A673 (cell line): Measurements from ENCODE around the gene EIF3L. TPM values are rescaled to one million over a fixed set of nuclear protein-coding genes. Genes with fewer than 3 reads are reported as not detected.

ENCODE experiments used
- BruUV-seq: library from RNA; stranded (reverse); fragments of 400-500 nt; replicated peaks from 2 replicates; lab custom pipeline; 2021; lab: Mats Ljungman, UMichigan
- CTCF ChIA-PET: fragments of 300-600 bp; sonication (Branson Sonifier 250); formaldehyde crosslinking; loops from one replicate; lab custom pipeline; 2022; ENCODE audit warnings: antibody characterized with exemption; lab: Charles Lee
- POLR2A ChIA-PET: fragments of 300-600 bp; sonication (Branson Sonifier 250); formaldehyde crosslinking; loops from one replicate; lab custom pipeline; 2022; ENCODE audit warnings: antibody characterized with exemption; ENCODE audit not compliant: low non-redundant PET; lab: Charles Lee
- DNase-seq: peaks from one replicate; pipeline ENCODE4 v3.0.0-alpha.2; 2015; ENCODE audit warnings: low spot score
- H3K27ac ChIP-seq: fragments of 200-600 bp; sonication (generic); 2 replicates; pipeline ENCODE4 v1.5.1; 2016; ENCODE audit warnings: mixed run types, low read depth, mild to moderate bottlenecking, mixed read lengths, antibody characterized with exemption, low read length; ENCODE audit not compliant: poor library complexity, severe bottlenecking
- H3K27me3 ChIP-seq: fragments of 200-600 bp; sonication (generic); replicated peaks from 2 replicates; pipeline ENCODE4 v1.6.1; 2017; ENCODE audit warnings: mixed run types, low read depth, mild to moderate bottlenecking, mixed read lengths, antibody characterized with exemption, low read length; ENCODE audit not compliant: insufficient read depth, poor library complexity
- H3K36me3 ChIP-seq: fragments of 200-600 bp; sonication (generic); 2 replicates; pipeline ENCODE4 v1.6.1; 2016; ENCODE audit warnings: mixed run types, mild to moderate bottlenecking, mixed read lengths, antibody characterized with exemption, low read length; ENCODE audit not compliant: insufficient read depth, poor library complexity, severe bottlenecking
- H3K4me1 ChIP-seq: fragments of 200-600 bp; sonication (generic); 2 replicates; pipeline ENCODE4 v1.6.1; 2017; ENCODE audit warnings: mixed run types, mild to moderate bottlenecking, mixed read lengths, antibody characterized with exemption, low read length; ENCODE audit not compliant: insufficient read depth, poor library complexity, severe bottlenecking
- H3K4me3 ChIP-seq: fragments of 200-600 bp; sonication (generic); 2 replicates; pipeline ENCODE4 v1.5.1; 2016; ENCODE audit warnings: low read depth, mixed run types, mild to moderate bottlenecking, mixed read lengths, low read length; ENCODE audit not compliant: poor library complexity, severe bottlenecking
- H3K9me3 ChIP-seq: fragments of 200-600 bp; sonication (generic); 2 replicates; pipeline ENCODE4 v1.6.1; 2016; ENCODE audit warnings: mixed run types, low read depth, mild to moderate bottlenecking, mixed read lengths, antibody characterized with exemption, low read length; ENCODE audit not compliant: poor library complexity, severe bottlenecking
- EZH2 ChIP-seq: fragments of 200-600 bp; sonication (generic); IDR thresholded peaks from 2 replicates; pipeline ENCODE4 v1.6.1; 2017; ENCODE audit warnings: borderline replicate concordance, low read depth, mild to moderate bottlenecking, mixed read lengths, antibody characterized with exemption, low read length; ENCODE audit not compliant: poor library complexity, severe bottlenecking
- intact Hi-C: fragments of 100-400 bp; cut with micrococcal nuclease; formaldehyde crosslinking; loops from one replicate; pipeline ENCODE4 v1.10.0; 2022; ENCODE audit not compliant: unreplicated experiment
- total RNA-seq: library from RNA; stranded (reverse); gene quantifications from 2 replicates; pipeline ENCODE4 v1.2.3, GENCODE V29; 2021
- TF ChIP-seq, protein P1 (sequence below): fragments of 300-800, 200-600 bp; sonication (generic); conservative IDR thresholded peaks from 2 replicates; pipeline ENCODE4 v1.5.1; 2017; ENCODE audit warnings: low read depth, mild to moderate bottlenecking, antibody characterized with exemption, low read length, moderate library complexity, mixed read lengths

The EIF3L gene
- total RNA-seq, 1 experiment from 2014 or later = 492 TPM

- intact Hi-C loops = loop anchor here (5.0 kb wide), 1 partner anchor 44 kb away; no protein-coding TSS in a partner anchor
- BruUV-seq = no TSS peak
- DNase-seq = peak; percentile 64
These were observed 30.7 kb upstream of the EIF3L start for GRCh38 chr22:37818409-37819104.

DNA sequence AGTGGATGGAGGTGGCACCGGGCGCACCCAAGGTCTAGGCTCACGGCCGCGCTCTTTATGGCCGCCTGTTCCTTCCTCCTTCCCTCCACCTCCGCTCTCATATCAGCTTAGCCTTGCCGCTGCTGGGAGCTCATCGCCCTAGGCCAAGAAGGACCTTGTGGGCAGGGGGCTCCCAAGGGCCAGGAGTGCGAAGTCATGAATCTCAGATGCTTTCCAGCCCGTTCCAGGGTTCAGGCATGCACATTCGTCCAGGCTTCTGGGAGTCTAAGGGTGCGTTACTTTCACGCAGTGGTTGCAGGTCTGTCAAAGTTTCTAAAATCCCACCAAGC is 30.1 kb upstream of the EIF3L start:
- Histone ChIP-seq H3K9me3 (no peaks in the 10 kb centered on the region), H3K27me3 (no peaks in the 10 kb centered on the region), H3K4me3 (no peak overlapping the region), H3K36me3 (no peaks in the 10 kb centered on the region), H3K4me1 (peaks cover 15% of the 10 kb centered on the region), H3K27ac (no peak overlapping the region)
- intact Hi-C loops = loop anchor here (5.0 kb wide), 1 partner anchor 43 kb away; no protein-coding TSS in a partner anchor
- TF ChIP-seq EZH2 = no peak
- TF ChIP-seq, protein P1, sequence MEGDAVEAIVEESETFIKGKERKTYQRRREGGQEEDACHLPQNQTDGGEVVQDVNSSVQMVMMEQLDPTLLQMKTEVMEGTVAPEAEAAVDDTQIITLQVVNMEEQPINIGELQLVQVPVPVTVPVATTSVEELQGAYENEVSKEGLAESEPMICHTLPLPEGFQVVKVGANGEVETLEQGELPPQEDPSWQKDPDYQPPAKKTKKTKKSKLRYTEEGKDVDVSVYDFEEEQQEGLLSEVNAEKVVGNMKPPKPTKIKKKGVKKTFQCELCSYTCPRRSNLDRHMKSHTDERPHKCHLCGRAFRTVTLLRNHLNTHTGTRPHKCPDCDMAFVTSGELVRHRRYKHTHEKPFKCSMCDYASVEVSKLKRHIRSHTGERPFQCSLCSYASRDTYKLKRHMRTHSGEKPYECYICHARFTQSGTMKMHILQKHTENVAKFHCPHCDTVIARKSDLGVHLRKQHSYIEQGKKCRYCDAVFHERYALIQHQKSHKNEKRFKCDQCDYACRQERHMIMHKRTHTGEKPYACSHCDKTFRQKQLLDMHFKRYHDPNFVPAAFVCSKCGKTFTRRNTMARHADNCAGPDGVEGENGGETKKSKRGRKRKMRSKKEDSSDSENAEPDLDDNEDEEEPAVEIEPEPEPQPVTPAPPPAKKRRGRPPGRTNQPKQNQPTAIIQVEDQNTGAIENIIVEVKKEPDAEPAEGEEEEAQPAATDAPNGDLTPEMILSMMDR = no peak
- BruUV-seq = no TSS peak
- no peak for DNase-seq
- ChIA-PET POLR2A (interaction anchor here (0.7 kb wide), 1 partner anchor 12 kb away, joined by 3 read pairs; the partner anchor contains the start of gene GCAT), CTCF (interaction anchor here (0.6 to 2.7 kb wide), 4 partner anchors 44 to 146 kb away, joined by 3 to 13 read pairs (median 6); no protein-coding TSS in a partner anchor)

More at GRCh38 chr22:37818409-37819104, 30.7 kb upstream of the EIF3L start:
- peak overlapping the region; percentile 34 for H3K4me3 ChIP-seq
- H3K27me3 ChIP-seq = no peaks in the 10 kb centered on the region
- H3K4me1 ChIP-seq = peaks cover 15% of the 10 kb centered on the region
- POLR2A ChIA-PET = interaction anchor here (0.7 kb wide), 1 partner anchor 11 kb away, joined by 3 read pairs; the partner anchor contains the start of gene GCAT
- H3K9me3 ChIP-seq = no peaks in the 10 kb centered on the region
- no peak for TF ChIP-seq EZH2
- TF ChIP-seq, protein P1 = peak; percentile 47
- no peaks in the 10 kb centered on the region for H3K36me3 ChIP-seq
- CTCF ChIA-PET = interaction anchor here (0.6 to 2.7 kb wide), 7 partner anchors 11 to 147 kb away, joined by 3 to 13 read pairs (median 4); partner anchors contain the start of genes ANKRD54 and GCAT
- H3K27ac ChIP-seq = no peak overlapping the region

DNA sequence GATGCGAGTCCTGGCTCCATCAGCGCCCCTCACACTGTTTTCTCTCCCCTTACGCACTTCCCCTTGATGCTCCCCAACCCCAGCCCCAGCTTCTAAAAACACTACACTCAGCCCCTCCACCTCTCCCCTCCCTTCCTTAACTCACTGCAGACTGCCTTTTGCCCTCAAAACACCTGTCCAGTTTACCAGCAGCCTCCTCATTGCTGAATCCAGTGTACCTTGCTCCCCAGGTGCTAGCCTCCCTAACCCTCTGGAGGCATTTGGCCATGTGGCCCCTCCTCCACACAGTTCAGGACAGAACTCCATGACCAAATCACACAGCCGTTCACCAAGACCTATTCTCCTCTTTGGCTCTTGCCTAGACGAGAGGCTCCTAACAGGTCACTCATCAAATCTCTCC is 28.9 kb upstream of the EIF3L start:
- Histone ChIP-seq H3K27ac (no peak overlapping the region), H3K36me3 (no peaks in the 10 kb centered on the region), H3K4me3 (no peak overlapping the region), H3K9me3 (no peaks in the 10 kb centered on the region), H3K27me3 (no peaks in the 10 kb centered on the region), H3K4me1 (peaks cover 15% of the 10 kb centered on the region)
- TF ChIP-seq, protein P1 = no peak
- TF ChIP-seq EZH2 = no peak
- DNase-seq = no peak
- ChIA-PET CTCF (interaction anchor here (0.6 kb wide), 1 partner anchor 163 kb away, joined by 4 read pairs; no protein-coding TSS in a partner anchor), POLR2A (no interaction called here)
- intact Hi-C loops = no loop called here
- no TSS peak for BruUV-seq
